ENCODE data around the gene STX1A. TPM values are rescaled to one million over a fixed set of nuclear protein-coding genes. Genes with fewer than 3 reads are reported as not detected.

Gene STX1A
- total and polyA plus RNA-seq, 2 of the 4 experiments (the other 2 are of a cell fraction) = 9.3 to 22.0 TPM

DNA sequence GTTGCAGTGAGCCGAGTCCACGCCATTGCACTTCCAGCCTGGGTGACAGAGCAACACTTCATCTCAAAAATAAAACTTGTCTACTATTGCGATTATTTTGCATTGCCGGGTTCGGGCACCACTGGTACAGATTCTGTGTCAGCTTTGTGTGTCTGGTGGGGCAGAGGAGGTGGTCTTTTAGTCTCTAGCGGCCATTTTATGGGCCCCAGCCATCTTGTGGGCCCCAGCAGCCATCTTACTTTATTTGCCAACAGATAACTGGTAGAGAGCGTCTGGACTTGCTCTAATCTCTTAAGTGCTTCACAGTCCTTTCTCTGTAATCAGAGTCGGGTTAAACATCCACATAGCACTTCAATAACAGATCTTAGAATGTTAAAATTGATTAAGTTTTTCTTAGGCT, 31.2 kb downstream of the STX1A start:
- Histone ChIP-seq H3K4me2 (ENCODE audit: low read depth, low read length) (no peak overlapping the region), H3K14ac (replicated peaks; ENCODE audit: low read depth, low read length) (no peak overlapping the region), H4K5ac (ENCODE audit: low read depth, low read length) (no peak overlapping the region), H3K27me3 (ENCODE audit: control insufficient read depth, insufficient read depth, low read length) (no peaks in the 10 kb centered on the region), H3K9ac (ENCODE audit: low read depth, low read length) (no peak overlapping the region), H2BK20ac (ENCODE audit: low read depth, low read length) (no peak overlapping the region), H3K4ac (ENCODE audit: low read depth, low read length) (no peak overlapping the region), H3K4me1 (ENCODE audit: control insufficient read depth, insufficient read depth, low read length) (no peaks in the 10 kb centered on the region), H4K8ac (ENCODE audit: low read depth in 2 of 2, low read length in 2 of 2) (no peak overlapping the region), H3K27ac (ENCODE audit: insufficient read depth, low read length) (no peak overlapping the region), H4K91ac (ENCODE audit: insufficient read depth, low read depth, low read length) (no peak overlapping the region), H3K23ac (ENCODE audit: low read depth, low read length) (no peak overlapping the region), H2BK120ac (ENCODE audit: low read depth, low read length) (no peak overlapping the region), H2BK5ac (ENCODE audit: low read depth, low read length, poor library complexity, severe bottlenecking) (no peak overlapping the region), H3K9me3 (ENCODE audit: control insufficient read depth, insufficient read depth, low read length) (no peaks in the 10 kb centered on the region), H3K4me3 (ENCODE audit: insufficient read depth, low read depth, low read length) (no peak overlapping the region), H2AFZ (replicated peaks; ENCODE audit: low read length, poor library complexity) (no peak overlapping the region), H4K20me1 (ENCODE audit: insufficient read depth, low read length) (peaks cover 4% of the 10 kb centered on the region; the same call in 1 of the 2 replicates), H3K9me1 (ENCODE audit: insufficient read depth, low read length) (no peaks in the 10 kb centered on the region), H3K36me3 (ENCODE audit: control insufficient read depth, insufficient read depth, low read length) (peaks cover 33% of the 10 kb centered on the region), H3K79me1 (ENCODE audit: low read depth in 1 of 2, low read length in 2 of 2) (peaks cover 23 to 47% of the 10 kb centered on the region in 2 experiments), H2BK15ac (ENCODE audit: low read depth, low read length) (no peak overlapping the region), H3K56ac (ENCODE audit: extremely low read depth, insufficient read depth, low read length) (no peak overlapping the region), H2AK9ac (replicated peaks; ENCODE audit: low read depth, low read length, poor library complexity) (no peak overlapping the region), H2AK5ac (ENCODE audit: low read depth, low read length) (no peak overlapping the region), H3K18ac (ENCODE audit: low read depth, low read length) (no peak overlapping the region)
- intact Hi-C loops (cut with micrococcal nuclease) = no loop called here
- POLR2A ChIA-PET (ENCODE audit: unreplicated experiment) = no interaction called here
- dilution Hi-C loops (cut with HindIII; ENCODE audit: low sequenced_read_pairs, unreplicated experiment) = no loop called here
- no peak for TF ChIP-seq RCOR1 (IDR thresholded peaks at IDR 0.05; ENCODE audit: insufficient replicate concordance, low read length)
- no peak for TF ChIP-seq MXI1 (IDR thresholded peaks at IDR 0.05; ENCODE audit: borderline replicate concordance, low read depth, low read length)
- no peak for TF ChIP-seq POLR2A (IDR thresholded peaks at IDR 0.05; ENCODE audit: low read depth, low read length)
- TF ChIP-seq BHLHE40 (IDR thresholded peaks at IDR 0.05; ENCODE audit: low read depth, low read length) = no peak
- no peak for TF ChIP-seq CEBPB (IDR thresholded peaks at IDR 0.05; ENCODE audit: low read depth, low read length)
- no peak for TF ChIP-seq CHD1 (IDR thresholded peaks at IDR 0.05; ENCODE audit: low read depth, low read length)
- TF ChIP-seq, protein P1, sequence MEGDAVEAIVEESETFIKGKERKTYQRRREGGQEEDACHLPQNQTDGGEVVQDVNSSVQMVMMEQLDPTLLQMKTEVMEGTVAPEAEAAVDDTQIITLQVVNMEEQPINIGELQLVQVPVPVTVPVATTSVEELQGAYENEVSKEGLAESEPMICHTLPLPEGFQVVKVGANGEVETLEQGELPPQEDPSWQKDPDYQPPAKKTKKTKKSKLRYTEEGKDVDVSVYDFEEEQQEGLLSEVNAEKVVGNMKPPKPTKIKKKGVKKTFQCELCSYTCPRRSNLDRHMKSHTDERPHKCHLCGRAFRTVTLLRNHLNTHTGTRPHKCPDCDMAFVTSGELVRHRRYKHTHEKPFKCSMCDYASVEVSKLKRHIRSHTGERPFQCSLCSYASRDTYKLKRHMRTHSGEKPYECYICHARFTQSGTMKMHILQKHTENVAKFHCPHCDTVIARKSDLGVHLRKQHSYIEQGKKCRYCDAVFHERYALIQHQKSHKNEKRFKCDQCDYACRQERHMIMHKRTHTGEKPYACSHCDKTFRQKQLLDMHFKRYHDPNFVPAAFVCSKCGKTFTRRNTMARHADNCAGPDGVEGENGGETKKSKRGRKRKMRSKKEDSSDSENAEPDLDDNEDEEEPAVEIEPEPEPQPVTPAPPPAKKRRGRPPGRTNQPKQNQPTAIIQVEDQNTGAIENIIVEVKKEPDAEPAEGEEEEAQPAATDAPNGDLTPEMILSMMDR (conservative IDR thresholded peaks at IDR 0.05; ENCODE audit: low read depth, low read length) = no peak
- no peak for TF ChIP-seq FOS (IDR thresholded peaks at IDR 0.05; ENCODE audit: low read depth, low read length)
- no peak for TF ChIP-seq SMC3 (IDR thresholded peaks at IDR 0.05; ENCODE audit: low read depth, low read length)
- TF ChIP-seq, protein P2, sequence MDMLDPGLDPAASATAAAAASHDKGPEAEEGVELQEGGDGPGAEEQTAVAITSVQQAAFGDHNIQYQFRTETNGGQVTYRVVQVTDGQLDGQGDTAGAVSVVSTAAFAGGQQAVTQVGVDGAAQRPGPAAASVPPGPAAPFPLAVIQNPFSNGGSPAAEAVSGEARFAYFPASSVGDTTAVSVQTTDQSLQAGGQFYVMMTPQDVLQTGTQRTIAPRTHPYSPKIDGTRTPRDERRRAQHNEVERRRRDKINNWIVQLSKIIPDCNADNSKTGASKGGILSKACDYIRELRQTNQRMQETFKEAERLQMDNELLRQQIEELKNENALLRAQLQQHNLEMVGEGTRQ (IDR thresholded peaks at IDR 0.05; ENCODE audit: low read depth, low read length) = no peak
- no peak for TF ChIP-seq RFX5 (IDR thresholded peaks at IDR 0.05; ENCODE audit: low read depth, low read length)
- TF ChIP-seq, protein P3, sequence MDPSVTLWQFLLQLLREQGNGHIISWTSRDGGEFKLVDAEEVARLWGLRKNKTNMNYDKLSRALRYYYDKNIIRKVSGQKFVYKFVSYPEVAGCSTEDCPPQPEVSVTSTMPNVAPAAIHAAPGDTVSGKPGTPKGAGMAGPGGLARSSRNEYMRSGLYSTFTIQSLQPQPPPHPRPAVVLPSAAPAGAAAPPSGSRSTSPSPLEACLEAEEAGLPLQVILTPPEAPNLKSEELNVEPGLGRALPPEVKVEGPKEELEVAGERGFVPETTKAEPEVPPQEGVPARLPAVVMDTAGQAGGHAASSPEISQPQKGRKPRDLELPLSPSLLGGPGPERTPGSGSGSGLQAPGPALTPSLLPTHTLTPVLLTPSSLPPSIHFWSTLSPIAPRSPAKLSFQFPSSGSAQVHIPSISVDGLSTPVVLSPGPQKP (IDR thresholded peaks at IDR 0.05; ENCODE audit: borderline replicate concordance, low read depth, low read length) = no peak
- no peak for TF ChIP-seq RAD21 (IDR thresholded peaks at IDR 0.05; ENCODE audit: low read length)
- TF ChIP-seq MAFK (IDR thresholded peaks at IDR 0.05; ENCODE audit: low read depth, low read length) = no peak
- no peak for TF ChIP-seq MAZ (IDR thresholded peaks at IDR 0.05; ENCODE audit: borderline replicate concordance, low read depth, low read length)
- no peak for TF ChIP-seq NFE2L2 (IDR thresholded peaks at IDR 0.05; ENCODE audit: low read depth, low read length)
- no peak for DNase-seq
- WGBS, 2 experiments (ENCODE audit: extremely low coverage in 2 of 2, insufficient read length in 1 of 2) = no CpG with 5 or more reads among the region's 8 CpGs
- CTCF ChIA-PET = no interaction called here
- no peak for ATAC-seq (ENCODE audit: low read depth)
- no TSS peak for BruUV-seq (replicated peaks)
- in situ Hi-C loops (cut with MboI; ENCODE audit: low sequenced_read_pairs) = no loop called here
